HG03558 (cell line): Measurements from ENCODE around the gene YPEL1.
"Not testable (repeated sequence)": the region's sequence is repeated elsewhere in the genome, so short reads cannot be mapped to it uniquely, and the experiment has no call there.

ENCODE experiments used
- ATAC-seq: cut with Tn5 transposase; IDR thresholded peaks from one replicate; pipeline ENCODE4 v1.9.1; 2021; ENCODE audit warnings: moderate number of reproducible peaks; ENCODE audit not compliant: unreplicated experiment; ENCODE audit errors: extremely low read depth

YPEL1 gene

DNA sequence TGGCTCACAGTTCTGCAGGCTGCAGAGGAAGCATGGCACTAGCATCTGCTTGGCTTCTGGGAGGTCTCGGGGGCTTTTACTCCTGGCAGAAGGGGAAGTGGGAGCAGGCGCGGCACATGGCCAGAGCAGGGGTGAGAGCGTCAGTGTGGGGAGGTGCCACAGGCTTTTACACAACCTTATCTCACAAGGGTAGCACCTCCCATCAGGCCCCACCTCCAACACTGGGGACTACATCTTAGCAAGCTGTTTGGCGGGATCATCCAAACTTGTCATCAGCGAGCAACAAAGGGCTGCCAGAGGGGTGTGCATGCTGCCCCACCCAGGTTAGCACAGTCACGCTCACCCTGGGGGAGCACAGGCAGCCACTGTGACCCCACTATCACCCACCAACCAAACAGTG lies 18.9 kb upstream of the YPEL1 start:
- ATAC-seq: no peak

DNA sequence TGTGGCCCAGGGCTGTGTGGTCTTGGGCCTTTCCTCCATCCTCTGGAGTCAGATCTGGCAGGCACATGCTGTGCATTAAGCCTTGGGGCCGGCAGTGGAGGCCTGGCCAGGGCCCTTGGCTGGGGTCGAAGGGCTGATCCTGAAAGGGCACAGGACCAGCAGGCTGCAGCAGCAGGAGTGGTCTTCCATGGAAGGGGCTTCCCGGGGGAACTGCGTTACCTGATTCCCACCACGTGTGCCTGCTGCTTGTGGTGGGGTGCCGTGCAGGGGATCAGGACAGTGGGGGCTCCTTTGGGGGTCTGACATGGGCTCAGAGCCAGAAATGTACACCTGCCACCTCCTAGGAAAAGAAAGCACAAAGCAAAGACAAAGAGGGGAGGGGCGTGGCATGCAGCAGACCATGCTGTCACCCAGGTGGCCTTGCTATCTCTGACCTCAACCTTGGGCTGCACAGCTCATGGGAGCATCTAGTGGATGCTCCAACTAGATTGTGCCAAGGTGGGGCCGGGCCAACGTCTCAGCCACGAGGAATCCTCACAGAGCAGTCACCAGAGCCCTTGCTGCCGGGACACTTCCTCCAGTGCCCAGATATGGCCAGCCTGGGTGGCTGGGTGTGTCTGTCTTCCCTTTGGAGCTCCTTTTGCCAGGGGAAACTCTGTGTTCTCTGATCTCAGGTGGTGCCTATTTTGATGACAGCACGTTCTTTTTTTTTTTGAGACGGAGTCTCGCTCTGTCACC lies 17.9 kb upstream of the YPEL1 start:
- no peak for ATAC-seq

DNA sequence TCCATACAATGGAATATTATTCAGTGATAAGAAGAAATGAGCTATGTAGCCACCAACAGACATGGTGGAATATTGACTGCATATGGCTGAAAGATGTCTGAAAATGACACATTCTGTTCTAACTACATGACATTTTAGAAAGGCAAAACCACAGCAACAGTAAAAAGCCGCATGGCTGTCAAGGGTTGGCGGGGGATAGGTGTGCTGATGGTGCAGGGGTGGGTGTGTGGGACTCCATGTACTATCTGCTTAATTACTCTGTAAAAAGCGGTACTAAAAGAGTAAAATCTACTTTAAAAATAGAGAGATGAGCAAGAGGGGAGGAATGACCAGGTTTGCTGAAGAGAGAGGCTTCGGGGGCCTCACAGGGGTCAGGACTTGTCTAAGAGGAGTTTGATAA lies 16.7 kb upstream of the YPEL1 start:
- ATAC-seq: no peak

DNA sequence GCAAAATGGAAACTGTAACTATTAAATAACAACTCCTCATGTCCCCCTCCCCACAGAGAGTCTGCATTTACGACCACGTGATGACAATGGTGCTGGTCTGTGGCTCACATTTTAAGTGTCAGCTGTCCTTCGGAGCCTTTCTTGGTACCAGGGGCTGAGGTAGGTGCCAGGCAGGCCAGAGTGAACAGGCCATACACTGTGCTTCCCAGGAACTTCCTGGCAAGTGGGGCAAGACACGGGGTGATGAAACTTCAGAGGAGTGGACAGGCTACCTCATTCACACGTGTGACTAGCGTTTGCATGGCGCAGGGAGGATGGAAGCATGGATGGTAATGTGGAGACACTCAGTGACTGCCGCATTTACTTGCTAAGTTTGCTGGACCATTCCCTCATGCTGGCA lies 10.4 kb upstream of the YPEL1 start:
- ATAC-seq: no peak

DNA sequence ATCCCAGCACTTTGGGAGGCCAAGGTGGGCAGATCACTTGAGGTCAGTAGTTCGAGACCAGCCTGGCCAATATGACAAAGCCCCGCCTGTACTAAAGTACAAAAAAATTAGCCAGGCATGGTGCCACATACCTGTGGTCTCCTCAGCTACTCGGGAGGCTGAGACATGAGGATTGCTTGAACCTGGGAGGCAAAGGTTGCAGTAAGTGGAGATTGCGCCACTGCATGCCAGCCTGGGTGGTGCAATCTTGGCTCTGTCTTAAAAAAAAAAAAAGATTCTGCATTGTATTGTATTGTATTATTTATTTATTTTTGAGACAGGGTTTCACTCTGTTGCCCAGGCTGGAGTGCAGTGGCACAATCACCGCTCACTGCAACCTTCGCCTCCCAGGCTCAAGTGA lies 9.3 kb upstream of the YPEL1 start:
- not testable (repeated sequence) for ATAC-seq

DNA sequence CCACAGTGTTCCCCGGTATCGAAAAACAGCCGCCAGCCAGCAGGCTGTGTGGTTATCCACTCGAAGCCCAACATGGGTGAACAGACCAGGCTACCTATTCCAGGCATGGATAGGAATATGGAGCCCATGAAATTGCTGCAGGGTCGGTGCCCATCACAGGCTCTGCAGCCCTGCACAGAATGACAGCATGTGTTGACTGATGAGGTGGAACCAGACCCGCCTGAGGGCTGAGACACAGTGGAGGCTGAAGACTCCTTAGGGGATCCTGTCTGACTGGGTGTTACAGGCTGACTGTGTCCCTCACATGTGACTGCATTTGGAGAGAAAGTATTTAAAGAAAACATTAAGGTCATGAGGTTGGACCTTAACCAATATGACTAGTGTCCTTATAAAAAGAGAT lies 6.2 kb upstream of the YPEL1 start:
- ATAC-seq: no peak

DNA sequence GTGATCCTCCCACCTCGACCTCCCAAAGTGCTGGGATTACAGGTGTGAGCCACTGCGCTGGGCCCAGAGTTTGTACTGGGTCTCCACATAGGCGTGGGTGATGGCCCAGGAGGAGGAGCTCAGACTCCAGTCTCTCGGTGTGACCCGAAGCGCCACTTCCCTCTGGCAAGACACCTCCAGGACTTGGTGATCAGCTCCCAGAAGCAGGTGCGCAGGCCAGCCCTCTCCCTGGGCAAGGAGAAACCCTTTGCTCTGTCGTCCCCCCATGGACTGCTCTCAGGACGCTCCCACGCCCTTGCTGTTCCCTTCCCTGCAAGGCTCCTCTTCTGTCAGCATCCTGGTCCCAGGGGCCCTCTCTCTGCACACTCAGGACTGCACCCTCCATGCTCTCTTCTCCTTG lies 5.5 kb upstream of the YPEL1 start:
- ATAC-seq: no peak

DNA sequence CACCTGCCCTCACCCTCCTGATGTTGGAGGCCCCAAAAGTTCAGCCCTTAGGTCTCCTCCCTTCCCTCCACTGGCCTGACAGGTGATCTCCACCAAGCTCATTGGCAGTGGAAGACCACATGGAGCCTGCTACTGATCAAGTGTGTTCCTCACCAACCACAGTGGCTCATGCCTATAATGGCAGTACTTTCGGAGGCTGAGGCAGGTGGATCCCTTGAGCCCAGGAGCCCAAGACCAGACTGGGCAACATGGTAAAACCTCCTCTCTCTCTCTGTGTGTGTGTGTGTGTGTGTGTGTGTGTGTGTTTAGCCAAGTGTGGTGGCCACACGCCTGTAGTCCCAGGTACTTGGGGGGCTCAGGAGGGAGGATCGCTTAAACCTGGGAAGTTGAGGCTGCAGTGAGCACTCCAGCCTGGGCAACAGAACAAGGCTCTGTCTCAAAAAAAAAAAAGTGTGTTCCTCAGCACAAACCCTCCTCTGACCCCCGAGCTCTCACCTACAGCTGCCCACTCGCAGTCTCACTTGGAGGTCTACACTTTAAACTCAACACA lies 4.3 kb upstream of the YPEL1 start:
- no peak for ATAC-seq

DNA sequence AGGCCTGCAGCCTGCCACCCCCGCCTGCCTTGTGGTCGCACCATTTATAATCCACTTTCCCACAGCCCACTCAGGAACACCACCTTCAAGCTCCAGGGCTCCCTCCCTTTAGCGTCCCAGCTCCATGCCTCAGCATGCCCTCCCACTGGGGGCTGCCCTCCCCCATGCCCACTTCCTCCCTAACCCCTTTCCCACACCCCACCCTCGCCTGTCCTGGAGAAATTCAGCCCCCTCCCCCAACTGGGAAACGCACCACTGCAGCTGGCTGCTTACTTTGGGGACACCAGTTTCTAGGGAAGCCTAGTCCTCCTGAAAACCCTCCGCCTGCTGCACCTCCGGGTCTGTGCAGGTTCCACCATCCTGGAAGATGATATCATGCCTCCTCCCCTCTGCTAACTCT lies 3.4 kb upstream of the YPEL1 start:
- no peak for ATAC-seq

DNA sequence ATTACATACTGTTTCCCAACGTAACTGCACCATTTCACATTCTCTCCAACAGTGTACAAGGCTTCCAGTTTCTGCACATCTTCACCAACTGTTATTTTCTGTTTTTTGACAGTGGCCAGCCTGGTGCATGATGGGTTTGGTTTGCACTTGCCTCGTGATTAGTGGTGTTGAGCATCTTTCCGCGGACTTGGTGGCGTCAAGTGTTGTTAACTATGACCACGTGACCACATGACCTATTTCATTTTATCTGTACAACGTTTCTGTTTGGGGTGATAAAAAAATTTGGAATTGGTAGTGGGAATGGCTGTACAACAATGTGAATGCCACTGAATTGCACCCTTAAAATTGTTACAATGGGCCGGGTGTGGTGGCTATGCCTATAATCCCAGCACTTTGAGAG lies 2.5 kb upstream of the YPEL1 start:
- no peak for ATAC-seq

DNA sequence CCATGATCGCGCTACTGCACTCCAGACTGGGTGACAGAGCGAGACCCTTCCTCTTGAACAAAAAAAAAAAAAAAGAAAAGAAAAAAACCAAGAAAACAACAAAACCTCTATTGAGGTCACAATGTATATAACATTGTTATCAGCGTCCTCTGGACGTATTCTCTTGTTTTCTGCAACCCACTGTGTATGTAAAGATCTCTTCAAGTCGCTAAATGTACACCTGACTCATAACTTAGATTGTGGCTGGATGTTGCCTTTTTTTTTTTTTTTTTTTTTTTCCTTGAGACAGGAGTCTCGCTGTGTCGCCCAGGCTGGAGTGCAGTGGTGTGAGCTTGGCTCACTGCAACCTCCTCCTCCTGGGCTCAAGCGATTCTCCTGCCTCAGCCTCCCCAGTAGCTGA lies 1.4 kb upstream of the YPEL1 start:
- ATAC-seq: no peak

DNA sequence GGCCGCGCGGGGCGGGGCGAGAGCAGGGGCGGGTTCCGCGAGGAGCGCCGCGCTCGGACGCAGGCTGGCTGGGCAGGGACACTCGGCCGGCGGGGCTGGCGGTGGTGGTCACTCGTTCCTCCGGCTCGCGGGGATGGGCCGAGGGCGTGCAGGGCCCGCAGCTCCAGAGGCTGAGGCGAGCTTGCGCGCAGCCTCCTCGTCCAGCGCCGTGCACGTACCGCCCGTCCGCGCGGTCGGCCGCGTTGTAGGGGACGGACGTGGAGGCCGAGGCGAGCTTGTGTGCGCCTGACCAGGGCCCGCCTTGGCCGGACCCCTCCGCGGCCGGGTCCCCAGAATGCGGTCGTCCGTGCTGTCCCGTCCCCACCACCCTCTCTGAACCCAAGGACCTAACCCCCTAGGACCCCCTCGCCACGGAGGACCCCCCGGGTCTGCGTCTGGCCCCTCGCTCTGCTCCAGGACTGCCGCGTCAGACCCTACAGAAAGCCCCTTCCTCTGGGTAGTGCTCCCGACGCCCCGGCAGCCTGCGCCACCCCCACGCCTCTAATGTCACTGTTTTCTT lies 569 bp upstream of the YPEL1 start:
- no peak for ATAC-seq

DNA sequence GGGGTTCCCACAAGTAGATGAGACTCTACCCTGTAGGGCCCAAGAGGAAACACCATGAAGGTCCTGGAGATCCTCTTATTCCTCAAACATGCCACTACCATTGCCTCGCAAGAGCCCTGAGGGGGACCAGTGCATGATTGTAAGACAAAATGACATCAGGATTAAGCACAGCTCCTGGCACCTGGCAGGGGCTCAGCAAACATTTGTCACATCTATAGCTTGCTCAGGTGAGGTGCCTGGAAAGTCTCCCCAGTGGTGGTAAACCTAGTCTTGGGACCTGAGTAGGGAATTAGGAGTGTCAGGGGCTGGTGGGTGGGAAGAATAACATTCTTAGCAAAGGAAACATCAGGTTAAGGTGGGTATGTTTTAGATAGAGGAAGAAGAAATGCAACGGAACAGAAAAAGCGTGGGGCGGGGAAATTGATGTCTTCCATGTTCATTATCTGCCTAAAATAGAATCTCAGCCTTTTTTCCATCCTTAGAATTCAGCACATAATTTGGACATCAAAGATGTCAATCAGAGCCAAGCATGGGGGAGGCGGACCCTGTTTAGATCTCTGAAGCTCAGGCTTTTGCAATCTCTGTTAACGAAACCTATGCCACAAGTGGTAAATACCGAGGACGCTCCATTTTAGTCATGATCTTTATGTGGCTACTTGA lies 924 bp downstream of the YPEL1 start:
- no peak for ATAC-seq

DNA sequence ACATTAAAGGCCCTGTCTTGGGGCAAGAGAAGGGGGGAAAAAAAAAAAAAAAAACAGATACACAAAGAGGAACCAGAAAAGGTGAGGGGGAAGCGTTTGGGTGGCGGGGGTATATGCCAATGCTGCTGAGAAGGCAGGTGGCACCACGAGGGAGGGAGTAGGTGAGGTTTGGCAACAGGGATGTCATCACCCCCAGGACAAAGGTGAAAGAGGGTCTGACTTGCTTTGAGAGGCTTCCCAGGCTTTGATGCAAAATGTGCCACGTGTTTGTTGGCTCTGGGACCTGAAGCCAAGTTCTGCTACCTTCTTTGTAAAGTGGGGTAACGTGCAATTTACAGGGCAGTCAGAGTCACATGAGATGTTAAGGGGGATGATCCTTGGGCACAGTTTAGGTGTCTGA lies 4.1 kb downstream of the YPEL1 start:
- ATAC-seq: no peak

DNA sequence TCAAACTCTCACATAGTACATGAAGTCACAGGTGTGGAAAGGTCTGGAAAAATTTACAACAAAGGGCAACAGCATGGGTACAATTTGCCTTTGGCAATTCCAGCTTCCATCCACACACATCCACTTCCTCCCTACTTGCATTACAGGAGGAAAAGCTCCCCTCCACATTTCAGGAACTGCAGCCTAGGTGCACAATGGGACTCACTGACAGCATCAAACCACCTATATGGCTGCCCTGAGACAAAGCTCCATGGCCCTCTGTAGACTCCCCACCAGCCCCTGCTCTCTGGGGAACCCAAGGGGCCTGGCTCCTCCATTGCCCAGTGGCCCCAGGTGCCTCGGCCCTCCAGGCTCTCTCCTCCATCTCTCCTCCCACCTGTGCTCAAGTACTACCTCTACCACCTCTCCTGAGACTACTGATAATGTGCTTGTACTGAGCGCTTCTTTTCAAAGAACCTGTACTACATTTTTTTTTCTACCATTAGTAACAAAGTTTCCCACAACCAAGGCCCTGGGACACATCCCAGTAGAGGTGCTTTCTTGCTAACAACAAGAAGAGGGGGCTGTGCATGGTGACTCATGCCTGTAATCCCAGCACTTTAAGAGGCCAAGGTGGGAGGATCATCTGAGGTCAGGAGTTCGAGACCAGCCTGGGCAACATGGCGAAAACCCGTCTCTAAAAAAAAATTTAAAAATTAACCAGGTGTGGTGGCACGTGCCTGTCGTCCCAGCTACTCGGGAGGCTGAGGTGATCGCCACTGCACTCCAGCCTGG lies 4.9 kb downstream of the YPEL1 start:
- no peak for ATAC-seq

DNA sequence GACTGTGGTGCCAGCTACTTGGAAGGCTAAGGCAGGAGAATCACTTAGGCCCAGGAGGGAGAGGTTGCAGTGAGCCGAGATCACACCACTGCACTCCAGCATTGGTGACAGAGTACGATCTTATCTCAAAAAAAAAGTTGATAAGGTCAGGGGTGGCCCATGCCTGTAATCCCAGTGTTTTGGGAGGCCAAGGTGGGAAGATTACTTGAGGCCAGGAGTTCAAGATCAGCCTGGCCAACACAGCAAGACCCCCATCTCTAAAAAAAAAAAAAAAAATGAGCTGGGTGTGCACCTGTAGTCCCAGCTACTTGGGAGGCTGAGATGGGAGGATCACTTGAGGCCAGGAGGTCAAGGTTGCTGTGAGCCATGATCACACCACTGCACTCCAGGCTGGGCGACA lies 6.4 kb downstream of the YPEL1 start:
- not testable (repeated sequence) for ATAC-seq

DNA sequence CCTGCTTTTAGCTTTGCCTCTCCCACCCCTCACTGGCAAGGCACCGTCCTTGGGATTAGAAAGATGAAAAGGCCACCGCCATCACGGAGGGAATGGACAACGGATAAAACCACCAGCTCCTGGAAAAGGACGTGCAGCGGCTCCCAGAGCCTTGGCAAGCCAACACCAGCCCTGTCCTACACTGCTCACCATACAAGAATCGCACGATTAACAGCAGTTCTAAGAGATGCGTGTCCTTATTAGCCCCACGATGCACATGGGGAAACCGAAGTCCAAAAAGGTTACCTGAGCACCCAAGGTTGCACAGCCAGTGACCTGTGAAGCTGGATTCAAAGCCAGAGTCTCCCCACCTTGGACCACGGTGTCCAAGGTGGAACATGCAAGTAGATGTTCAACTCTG lies 7.3 kb downstream of the YPEL1 start:
- ATAC-seq: no peak

DNA sequence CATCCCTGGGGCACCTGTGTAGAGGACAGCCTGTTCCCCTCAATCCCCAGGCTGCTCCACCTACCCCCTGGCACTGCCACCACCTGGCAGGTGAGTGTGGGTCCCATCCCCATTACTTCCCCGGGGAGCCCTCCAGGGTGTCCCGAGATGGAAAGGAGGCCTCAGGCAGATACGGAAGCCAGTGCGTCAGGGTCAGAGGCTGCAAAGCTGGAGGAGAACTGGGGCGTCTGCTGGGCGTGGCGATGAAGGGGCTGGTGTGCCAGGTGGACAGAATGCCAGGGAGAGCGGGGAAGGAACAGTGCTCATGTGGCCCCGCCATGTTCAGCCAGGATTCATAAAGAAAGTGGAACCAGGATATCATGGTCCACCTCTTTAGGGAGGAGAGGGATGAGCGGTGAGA lies 7.8 kb downstream of the YPEL1 start:
- ATAC-seq: no peak

DNA sequence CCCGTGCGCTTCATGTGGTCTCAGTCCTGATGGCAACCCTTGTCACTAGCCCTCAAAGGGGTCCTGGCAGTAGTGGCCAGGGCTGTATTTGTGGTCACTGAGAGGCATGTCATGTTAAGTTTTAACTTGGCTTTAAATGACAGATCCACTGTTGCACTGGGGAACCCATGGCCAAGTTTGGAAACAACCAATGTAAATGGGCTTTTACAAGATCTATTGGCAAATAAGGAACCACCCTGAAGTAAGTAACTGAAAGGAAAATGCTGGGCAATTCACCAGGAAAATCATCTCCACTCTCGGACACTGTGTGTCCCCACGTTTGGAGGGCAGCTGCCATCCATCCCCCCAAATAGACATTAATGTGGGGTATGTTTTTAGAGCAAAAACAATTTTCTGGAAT lies 8.4 kb downstream of the YPEL1 start:
- ATAC-seq: no peak

DNA sequence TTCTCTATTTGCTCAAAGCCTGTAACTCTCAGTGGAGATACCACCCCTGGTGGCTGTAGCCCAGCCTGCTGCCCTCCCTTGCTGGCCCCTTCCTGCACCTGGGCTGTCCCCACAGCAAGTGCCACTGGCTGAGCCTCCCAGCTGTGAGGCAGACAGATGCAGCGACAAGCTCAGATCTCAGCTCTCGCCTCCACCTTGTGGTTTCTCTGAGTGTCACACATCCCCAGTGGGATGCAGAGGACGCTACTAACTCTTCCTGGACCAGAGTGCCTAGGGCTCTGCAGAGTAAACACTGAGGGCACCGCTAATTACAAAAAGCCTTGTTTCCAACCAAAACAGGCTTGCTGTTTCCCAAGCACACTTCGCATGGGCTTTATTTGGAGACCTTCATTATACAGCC lies 8.9 kb downstream of the YPEL1 start:
- ATAC-seq: no peak
